IPS-15b (cell line): ENCODE data around the gene BRSK2.

Source experiments
- H3K27me3 ChIP-seq: one replicate; pipeline ENCODE4 v1.6.1; 2013; ENCODE audit warnings: low read length; ENCODE audit not compliant: control insufficient read depth, insufficient read depth
- H3K36me3 ChIP-seq: one replicate; pipeline ENCODE4 v1.6.1; 2013; ENCODE audit warnings: low read length; ENCODE audit not compliant: control insufficient read depth, insufficient read depth
- H3K4me1 ChIP-seq: one replicate; pipeline ENCODE4 v1.6.1; 2013; ENCODE audit warnings: mild to moderate bottlenecking, low read length; ENCODE audit not compliant: control insufficient read depth, insufficient read depth
- H3K4me3 ChIP-seq: one replicate; pipeline ENCODE4 v1.5.1; 2013; ENCODE audit warnings: low read depth, low read length
- H3K9ac ChIP-seq: one replicate; pipeline ENCODE4 v1.6.1; 2013; ENCODE audit warnings: low read depth, mild to moderate bottlenecking, low read length
- H3K9me3 ChIP-seq: one replicate; pipeline ENCODE4 v1.6.1; 2013; ENCODE audit warnings: mild to moderate bottlenecking, low read length; ENCODE audit not compliant: control insufficient read depth, insufficient read depth

BRSK2 gene

GRCh38 chr11:1501421-1502167 is 111.9 kb downstream of the BRSK2 start:
- H3K4me1 ChIP-seq, result no peaks in the 10 kb centered on the region
- no peaks in the 10 kb centered on the region for H3K9me3 ChIP-seq
- peaks cover 3% of the 10 kb centered on the region for H3K36me3 ChIP-seq
- no peak overlapping the region for H3K9ac ChIP-seq
- no peak overlapping the region for H3K4me3 ChIP-seq
- H3K27me3 ChIP-seq, result no peaks in the 10 kb centered on the region

- H3K27me3 ChIP-seq, result no peaks in the 10 kb centered on the region
- H3K4me3 ChIP-seq, result no peak overlapping the region
- no peaks in the 10 kb centered on the region for H3K9me3 ChIP-seq
- peaks cover 3% of the 10 kb centered on the region for H3K36me3 ChIP-seq
- no peak overlapping the region for H3K9ac ChIP-seq
- H3K4me1 ChIP-seq, result no peaks in the 10 kb centered on the region
Observed at GRCh38 chr11:1502168-1502953, 112.6 kb downstream of the BRSK2 start.

- Histone ChIP-seq H3K4me1 (no peaks in the 10 kb centered on the region), H3K9ac (peak overlapping the region; percentile 37), H3K36me3 (peaks cover 3% of the 10 kb centered on the region)
Observed at GRCh38 chr11:1502954-1503707, 113.4 kb downstream of the BRSK2 start.

GRCh38 chr11:1503708-1504104 is 114.0 kb downstream of the BRSK2 start:
- H3K4me3 ChIP-seq, result no peak overlapping the region
- no peak overlapping the region for H3K9ac ChIP-seq

More at GRCh38 chr11:1502954-1503707, 113.4 kb downstream of the BRSK2 start:
- Histone ChIP-seq H3K27me3 (no peaks in the 10 kb centered on the region), H3K9me3 (no peaks in the 10 kb centered on the region), H3K4me3 (no peak overlapping the region)

GRCh38 chr11:1504138-1504537 is 114.4 kb downstream of the BRSK2 start:
- H3K4me3 ChIP-seq, result no peak overlapping the region
- H3K9me3 ChIP-seq, result no peaks in the 10 kb centered on the region
- peaks cover 3% of the 10 kb centered on the region for H3K36me3 ChIP-seq
- H3K4me1 ChIP-seq, result no peaks in the 10 kb centered on the region
- H3K27me3 ChIP-seq, result no peaks in the 10 kb centered on the region
- H3K9ac ChIP-seq, result no peak overlapping the region

More at GRCh38 chr11:1503708-1504104, 114.0 kb downstream of the BRSK2 start:
- H3K27me3 ChIP-seq, result no peaks in the 10 kb centered on the region
- peaks cover 3% of the 10 kb centered on the region for H3K36me3 ChIP-seq
- no peaks in the 10 kb centered on the region for H3K4me1 ChIP-seq
- H3K9me3 ChIP-seq, result no peaks in the 10 kb centered on the region

GRCh38 chr11:1504581-1505290 is 115.0 kb downstream of the BRSK2 start:
- Histone ChIP-seq H3K9ac (no peak overlapping the region), H3K4me1 (no peaks in the 10 kb centered on the region), H3K36me3 (peaks cover 3% of the 10 kb centered on the region), H3K27me3 (no peaks in the 10 kb centered on the region), H3K4me3 (no peak overlapping the region), H3K9me3 (no peaks in the 10 kb centered on the region)

- H3K4me3 ChIP-seq, result no peak overlapping the region
- H3K36me3 ChIP-seq, result peaks cover 3% of the 10 kb centered on the region
- H3K9ac ChIP-seq, result no peak overlapping the region
- H3K9me3 ChIP-seq, result no peaks in the 10 kb centered on the region
- H3K27me3 ChIP-seq, result no peaks in the 10 kb centered on the region
- H3K4me1 ChIP-seq, result no peaks in the 10 kb centered on the region
Observed at GRCh38 chr11:1505480-1505879, 115.7 kb downstream of the BRSK2 start.

- H3K36me3 ChIP-seq, result peaks cover 3% of the 10 kb centered on the region
- H3K27me3 ChIP-seq, result no peaks in the 10 kb centered on the region
- H3K9ac ChIP-seq, result peak overlapping the region; percentile 54
- no peaks in the 10 kb centered on the region for H3K9me3 ChIP-seq
- no peaks in the 10 kb centered on the region for H3K4me1 ChIP-seq
- no peak overlapping the region for H3K4me3 ChIP-seq
Observed at GRCh38 chr11:1506981-1507380, 117.2 kb downstream of the BRSK2 start.

- H3K4me1 ChIP-seq, result peaks cover 3% of the 10 kb centered on the region
- no peak overlapping the region for H3K4me3 ChIP-seq
- H3K9me3 ChIP-seq, result no peaks in the 10 kb centered on the region
- H3K27me3 ChIP-seq, result no peaks in the 10 kb centered on the region
- H3K36me3 ChIP-seq, result peaks cover 3% of the 10 kb centered on the region
- peak overlapping the region; percentile 54 for H3K9ac ChIP-seq
Observed at GRCh38 chr11:1507381-1508140, 117.8 kb downstream of the BRSK2 start.

- Histone ChIP-seq H3K4me1 (peaks cover 9% of the 10 kb centered on the region), H3K4me3 (no peak overlapping the region), H3K9ac (no peak overlapping the region)
Observed at GRCh38 chr11:1508491-1508891, 118.8 kb downstream of the BRSK2 start.

More at GRCh38 chr11:1508491-1508891, 118.8 kb downstream of the BRSK2 start:
- Histone ChIP-seq H3K9me3 (no peaks in the 10 kb centered on the region), H3K36me3 (peaks cover 3% of the 10 kb centered on the region), H3K27me3 (no peaks in the 10 kb centered on the region)
